SK-N-SH (cell line): ENCODE data around the gene WBP11. TPM values are rescaled to one million over a fixed set of nuclear protein-coding genes. Genes with fewer than 3 reads are reported as not detected.

Experiments used
- CTCF ChIA-PET: fragments of 300-600, 350-600 bp; formaldehyde crosslinking; extraction: SDS; loops from one replicate; lab custom pipeline; 2021; lab: Yijun Ruan, JAX
- POLR2A ChIA-PET: fragments of 350-600 bp; sonication (Branson Sonifier 250); formaldehyde crosslinking; extraction: SDS; loops from one replicate; lab custom pipeline; 2020; ENCODE audit warnings: antibody characterized with exemption, inconsistent platforms; lab: Yijun Ruan, JAX
- DNase-seq: peaks from one replicate; pipeline ENCODE4 v3.0.0; 2012
- H2AFZ ChIP-seq: fragments of 200-600 bp; sonication (generic); 2 replicates; pipeline ENCODE4 v1.8.1; 2016; ENCODE audit warnings: antibody characterized with exemption, mild to moderate bottlenecking, low read depth
- H3F3A ChIP-seq: fragments of 200-600 bp; sonication (generic); replicated peaks from 2 replicates; pipeline ENCODE3; 2016; ENCODE audit warnings: antibody characterized with exemption, mild to moderate bottlenecking; ENCODE audit not compliant: insufficient read depth
- H3K27ac ChIP-seq, 2 experiments: fragments of 200-500 bp in 1 of 2; fragments of 200-600 bp in 1 of 2; sonication (Bioruptor generic) in 1 of 2; sonication (generic), shearing (Covaris generic) in 1 of 2; 2 replicates each; pipeline versions ENCODE4 v1.5.1 to v1.6.1; 2014 to 2016; ENCODE audit warnings: low read depth in 2 of 2, inconsistent platforms in 1 of 2, low read length in 1 of 2, mild to moderate bottlenecking in 1 of 2, mixed read lengths in 1 of 2
- H3K27me3 ChIP-seq: fragments of 200-600 bp; sonication (generic), shearing (Covaris generic); 2 replicates; pipeline ENCODE4 v1.6.1; 2016; ENCODE audit warnings: mixed run types; ENCODE audit not compliant: insufficient read depth
- H3K36me3 ChIP-seq, 2 experiments: fragments of 200-500 bp in 1 of 2; fragments of 200-600 bp in 1 of 2; sonication (Bioruptor generic) in 1 of 2; sonication (generic) in 1 of 2; replicated peaks in 1 of 2; 2 replicates each; pipeline versions ENCODE3 to v1.5.1; 2014 to 2016; ENCODE audit warnings: low read length in 1 of 2, mild to moderate bottlenecking in 1 of 2; ENCODE audit not compliant: insufficient read depth in 2 of 2, control insufficient read depth in 1 of 2
- H3K4me1 ChIP-seq, 2 experiments: fragments of 200-500 bp in 1 of 2; fragments of 200-600 bp in 1 of 2; sonication (Bioruptor generic) in 1 of 2; sonication (generic), shearing (Covaris generic) in 1 of 2; 2 replicates each; pipeline versions ENCODE4 v1.5.1 to v1.6.1; 2014 to 2016; ENCODE audit warnings: low read depth in 1 of 2, low read length in 1 of 2, mixed run types in 1 of 2; ENCODE audit not compliant: insufficient read depth in 2 of 2, control insufficient read depth in 1 of 2
- H3K4me2 ChIP-seq: fragments of 200-600 bp; sonication (generic), shearing (Covaris generic); 2 replicates; pipeline ENCODE4 v1.6.1; 2017; ENCODE audit warnings: mixed run types
- H3K4me3 ChIP-seq, 2 experiments: fragments of 200-500 bp in 1 of 2; fragments of 200-600 bp in 1 of 2; sonication (Bioruptor generic) in 1 of 2; sonication (generic), shearing (Covaris generic) in 1 of 2; 2 replicates each; pipeline versions ENCODE4 v1.5.1 to v1.8.1; 2014 to 2016; ENCODE audit warnings: low read depth in 2 of 2, inconsistent platforms in 1 of 2, low read length in 1 of 2, mild to moderate bottlenecking in 1 of 2, mixed read lengths in 1 of 2, moderate library complexity in 1 of 2
- H3K79me2 ChIP-seq: fragments of 200-600 bp; sonication (generic); 2 replicates; pipeline ENCODE4 v1.8.1; 2017; ENCODE audit warnings: mild to moderate bottlenecking; ENCODE audit not compliant: insufficient read depth
- H3K9ac ChIP-seq: fragments of 200-600 bp; sonication (generic); 2 replicates; pipeline ENCODE4 v1.6.1; 2017; ENCODE audit warnings: mixed run types
- H3K9me2 ChIP-seq: fragments of 200-600 bp; sonication (generic); 2 replicates; pipeline ENCODE4 v1.6.1; 2017; ENCODE audit warnings: mixed run types
- H3K9me3 ChIP-seq: fragments of 200-600 bp; sonication (generic); 2 replicates; pipeline ENCODE4 v1.6.1; 2017; ENCODE audit warnings: mixed run types, mild to moderate bottlenecking, moderate library complexity
- H4K20me1 ChIP-seq: fragments of 200-600 bp; sonication (generic); 2 replicates; pipeline ENCODE4 v1.6.1; 2017; ENCODE audit warnings: mild to moderate bottlenecking, mixed run types; ENCODE audit not compliant: insufficient read depth
- CHD2 ChIP-seq: fragments of 150-350 bp; IDR thresholded peaks from 2 replicates; pipeline ENCODE4 v1.6.1; 2018; ENCODE audit warnings: low read length; ENCODE audit not compliant: partially characterized antibody
- ELF1 ChIP-seq: IDR thresholded peaks from 2 replicates; pipeline ENCODE4 v1.4.0; 2012
- EP300 ChIP-seq, 2 experiments: IDR thresholded peaks; 2 replicates each; pipeline versions ENCODE4 v1.4.0 to v1.6.1; 2012; ENCODE audit warnings: borderline replicate concordance in 1 of 2, low read depth in 1 of 2, low read length in 1 of 2
- EZH2phosphoT487 ChIP-seq: fragments of 200-600 bp; sonication (generic); IDR thresholded peaks from 2 replicates; pipeline ENCODE4 v1.6.1; 2017; ENCODE audit warnings: low read depth, mixed run types, mild to moderate bottlenecking, antibody characterized with exemption, moderate library complexity, borderline replicate concordance
- FOSL2 ChIP-seq: IDR thresholded peaks from 2 replicates; pipeline ENCODE4 v1.4.0; 2012; ENCODE audit warnings: low read depth, mild to moderate bottlenecking, moderate library complexity, borderline replicate concordance
- FOXM1 ChIP-seq: IDR thresholded peaks from 2 replicates; pipeline ENCODE4 v1.4.0; 2012; ENCODE audit warnings: low read depth, mild to moderate bottlenecking
- GATA2 ChIP-seq: sonication (generic); formaldehyde crosslinking; IDR thresholded peaks from 2 replicates; pipeline ENCODE4 v1.5.0; 2020; ENCODE audit warnings: mild to moderate bottlenecking, missing genetic modification reagents
- IRF3 ChIP-seq: fragments of 150-350 bp; IDR thresholded peaks from 2 replicates; pipeline ENCODE4 v1.6.1; 2016; ENCODE audit warnings: mild to moderate bottlenecking, low read depth, low read length
- MAX ChIP-seq: IDR thresholded peaks from 2 replicates; pipeline ENCODE4 v1.4.0; 2012; ENCODE audit warnings: low read depth
- NRF1 ChIP-seq: IDR thresholded peaks from 2 replicates; pipeline ENCODE4 v1.6.1; 2012; ENCODE audit warnings: low read depth, mild to moderate bottlenecking, low read length
- POLR2AphosphoS5 ChIP-seq: IDR thresholded peaks from 2 replicates; pipeline ENCODE4 v1.6.1; 2012; ENCODE audit warnings: low read depth, low read length
- RCOR1 ChIP-seq: fragments of 150-350 bp; IDR thresholded peaks from 2 replicates; pipeline ENCODE4 v1.6.1; 2017; ENCODE audit warnings: antibody characterized with exemption, low read length
- RXRA ChIP-seq: IDR thresholded peaks from 2 replicates; pipeline ENCODE4 v1.4.0; 2012; ENCODE audit warnings: low read depth, mild to moderate bottlenecking, borderline replicate concordance
- ZBTB33 ChIP-seq: IDR thresholded peaks from 2 replicates; pipeline ENCODE4 v1.4.0; 2012; ENCODE audit warnings: low read depth, borderline replicate concordance
- WGBS: methylation state at CpG from one replicate; pipeline ENCODE4 v1.1.6; 2017; ENCODE audit warnings: low lambda C conversion rate; 5-methylcytosine and 5-hydroxymethylcytosine counted together
- polyA plus RNA-seq, 3 experiments: library from polyadenylated mRNA; depleted of rRNA; stranded (reverse); fragments of >200 nt; gene quantifications; 2 replicates each; pipeline ENCODE4 v1.2.3, GENCODE V29; 2012
- TF ChIP-seq, protein P1 (sequence below): IDR thresholded peaks from 2 replicates; pipeline ENCODE4 v1.6.1; 2012; ENCODE audit warnings: mild to moderate bottlenecking, low read depth, low read length, moderate library complexity
- TF ChIP-seq, protein P2 (sequence below): IDR thresholded peaks from 2 replicates; pipeline ENCODE4 v1.4.0; 2012; ENCODE audit warnings: low read depth, borderline replicate concordance

The WBP11 gene
- polyA plus RNA-seq, 1 of the 3 experiments (the other 2 are of a cell fraction) = 18.7 TPM

DNA sequence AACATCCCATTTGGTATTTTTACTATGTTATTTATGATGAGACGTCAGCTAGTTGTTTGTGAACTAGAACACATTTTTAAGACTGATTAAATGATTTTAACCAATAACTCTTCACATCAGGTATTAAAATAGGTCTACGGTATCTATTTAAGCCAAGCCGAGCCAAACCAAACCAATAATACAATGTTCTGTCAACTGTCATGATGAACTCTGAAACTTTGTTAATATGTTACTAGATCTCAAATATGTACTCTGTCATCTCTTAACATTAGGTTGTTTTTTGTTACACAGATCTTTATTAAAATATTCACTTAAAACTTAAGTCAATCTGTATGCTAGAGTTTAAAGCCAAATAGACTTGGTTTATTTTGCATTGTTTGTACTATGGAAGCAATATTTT, 39.0 kb upstream of the WBP11 start:
- peak overlapping the region; percentile 43 to 60; a peak in 3 of 4 replicates for H3K27ac ChIP-seq

More for the DNA sequence above, 39.0 kb upstream of the WBP11 start:
- H4K20me1 ChIP-seq = no peaks in the 10 kb centered on the region
- CTCF ChIA-PET = no interaction called here
- no peaks in the 10 kb centered on the region for H3K27me3 ChIP-seq
- TF ChIP-seq MAX (no peak), ZBTB33 (no peak), FOXM1 (no peak), RCOR1 (no peak), RXRA (no peak), EZH2phosphoT487 (no peak), POLR2AphosphoS5 (no peak), CHD2 (no peak), FOSL2 (no peak), NRF1 (no peak), EP300 (IDR thresholded peaks at IDR 0.05; ENCODE audit: borderline replicate concordance in 1 of 2, low read depth in 1 of 2, low read length in 1 of 2) (no peak), GATA2 (no peak), ELF1 (no peak), IRF3 (no peak)
- TF ChIP-seq, protein P1, sequence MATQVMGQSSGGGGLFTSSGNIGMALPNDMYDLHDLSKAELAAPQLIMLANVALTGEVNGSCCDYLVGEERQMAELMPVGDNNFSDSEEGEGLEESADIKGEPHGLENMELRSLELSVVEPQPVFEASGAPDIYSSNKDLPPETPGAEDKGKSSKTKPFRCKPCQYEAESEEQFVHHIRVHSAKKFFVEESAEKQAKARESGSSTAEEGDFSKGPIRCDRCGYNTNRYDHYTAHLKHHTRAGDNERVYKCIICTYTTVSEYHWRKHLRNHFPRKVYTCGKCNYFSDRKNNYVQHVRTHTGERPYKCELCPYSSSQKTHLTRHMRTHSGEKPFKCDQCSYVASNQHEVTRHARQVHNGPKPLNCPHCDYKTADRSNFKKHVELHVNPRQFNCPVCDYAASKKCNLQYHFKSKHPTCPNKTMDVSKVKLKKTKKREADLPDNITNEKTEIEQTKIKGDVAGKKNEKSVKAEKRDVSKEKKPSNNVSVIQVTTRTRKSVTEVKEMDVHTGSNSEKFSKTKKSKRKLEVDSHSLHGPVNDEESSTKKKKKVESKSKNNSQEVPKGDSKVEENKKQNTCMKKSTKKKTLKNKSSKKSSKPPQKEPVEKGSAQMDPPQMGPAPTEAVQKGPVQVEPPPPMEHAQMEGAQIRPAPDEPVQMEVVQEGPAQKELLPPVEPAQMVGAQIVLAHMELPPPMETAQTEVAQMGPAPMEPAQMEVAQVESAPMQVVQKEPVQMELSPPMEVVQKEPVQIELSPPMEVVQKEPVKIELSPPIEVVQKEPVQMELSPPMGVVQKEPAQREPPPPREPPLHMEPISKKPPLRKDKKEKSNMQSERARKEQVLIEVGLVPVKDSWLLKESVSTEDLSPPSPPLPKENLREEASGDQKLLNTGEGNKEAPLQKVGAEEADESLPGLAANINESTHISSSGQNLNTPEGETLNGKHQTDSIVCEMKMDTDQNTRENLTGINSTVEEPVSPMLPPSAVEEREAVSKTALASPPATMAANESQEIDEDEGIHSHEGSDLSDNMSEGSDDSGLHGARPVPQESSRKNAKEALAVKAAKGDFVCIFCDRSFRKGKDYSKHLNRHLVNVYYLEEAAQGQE = no peak
- TF ChIP-seq, protein P2, sequence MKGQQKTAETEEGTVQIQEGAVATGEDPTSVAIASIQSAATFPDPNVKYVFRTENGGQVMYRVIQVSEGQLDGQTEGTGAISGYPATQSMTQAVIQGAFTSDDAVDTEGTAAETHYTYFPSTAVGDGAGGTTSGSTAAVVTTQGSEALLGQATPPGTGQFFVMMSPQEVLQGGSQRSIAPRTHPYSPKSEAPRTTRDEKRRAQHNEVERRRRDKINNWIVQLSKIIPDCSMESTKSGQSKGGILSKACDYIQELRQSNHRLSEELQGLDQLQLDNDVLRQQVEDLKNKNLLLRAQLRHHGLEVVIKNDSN = no peak
- TF ChIP-seq, all 33 proteins: peak for 0
- Histone ChIP-seq H3K4me3 (no peak overlapping the region), H3K9me2 (no peaks in the 10 kb centered on the region), H2AFZ (no peak overlapping the region), H3K9ac (no peak overlapping the region), H3K4me1 (peaks cover 7 to 10% of the 10 kb centered on the region in 2 experiments; a peak in 3 of 4 replicates), H3K79me2 (no peaks in the 10 kb centered on the region), H3K4me2 (peak overlapping the region; percentile 20; the same call in 1 of the 2 replicates), H3F3A (peaks cover 9% of the 10 kb centered on the region), H3K36me3 (no peaks in the 10 kb centered on the region), H3K9me3 (no peaks in the 10 kb centered on the region)
- DNase-seq = no peak
- 69% methylated on average over 3 of the region's 3 CpGs for WGBS
- POLR2A ChIA-PET = no interaction called here
